HG03354 (cell line): ENCODE measurements around the gene NID2.

ENCODE experiments used
- ATAC-seq: cut with Tn5 transposase; IDR thresholded peaks from one replicate; pipeline ENCODE4 v1.9.1; 2021; ENCODE audit warnings: mild to moderate bottlenecking; ENCODE audit not compliant: unreplicated experiment, poor library complexity, severe bottlenecking

Gene NID2

DNA sequence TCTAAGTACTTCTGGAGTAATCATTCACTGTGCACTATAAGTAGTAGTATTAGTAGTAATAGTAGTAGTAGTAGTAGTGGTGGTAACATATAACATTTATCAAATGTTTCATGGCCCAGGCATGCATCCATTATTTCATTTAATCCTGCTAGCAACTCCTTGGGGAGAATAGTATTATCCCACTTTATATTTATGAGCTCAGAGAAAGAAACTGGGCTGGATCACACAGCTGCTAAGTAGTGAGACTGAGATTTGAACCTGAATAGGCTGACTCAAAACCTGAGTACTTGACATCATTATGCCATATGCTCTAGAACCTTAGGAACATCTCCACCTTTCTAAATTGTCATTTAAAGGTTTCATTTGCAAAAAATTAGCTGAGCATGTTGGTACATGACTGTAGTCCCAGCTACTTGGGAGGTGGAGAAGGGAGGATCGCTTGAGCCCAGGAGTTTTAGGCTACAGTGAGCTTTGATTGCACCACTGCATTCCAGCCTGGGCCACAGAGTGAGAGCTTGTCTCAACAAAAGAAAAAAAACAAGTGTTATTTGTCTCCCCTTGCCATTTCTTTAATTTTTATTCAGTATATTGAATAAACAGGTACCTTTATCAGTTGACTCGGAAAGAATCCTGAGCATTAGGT, 11.4 kb upstream of the NID2 start:
- ATAC-seq, result no peak

GRCh38 chr14:52079239-52079959, 10.5 kb upstream of the NID2 start:
- ATAC-seq, result no peak

GRCh38 chr14:52078721-52079120, 9.9 kb upstream of the NID2 start:
- no peak for ATAC-seq

- ATAC-seq, result no peak
Observed at GRCh38 chr14:52078095-52078531, 9.3 kb upstream of the NID2 start.

GRCh38 chr14:52077256-52077979, 8.6 kb upstream of the NID2 start:
- ATAC-seq, result no peak

DNA sequence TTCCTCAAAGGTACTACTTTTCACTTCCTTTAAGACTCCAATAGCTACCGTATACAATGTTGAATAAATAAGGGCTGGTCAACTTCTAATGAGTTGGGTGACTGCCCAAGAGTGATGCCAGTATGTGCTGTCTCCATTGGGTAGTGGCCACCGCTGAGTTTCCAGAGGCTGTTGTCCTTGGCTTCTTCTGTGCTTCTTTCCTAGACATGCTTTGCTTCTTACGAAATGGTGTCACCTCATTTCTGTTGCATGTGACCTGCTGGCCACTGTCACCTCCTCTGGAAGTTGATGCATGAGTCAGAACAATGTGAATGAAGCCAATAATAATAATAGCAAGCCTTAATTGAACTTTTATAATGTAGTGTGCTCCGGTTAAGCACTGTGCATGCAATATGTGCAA, 7.5 kb upstream of the NID2 start:
- ATAC-seq, result no peak

GRCh38 chr14:52075371-52075770, 6.5 kb upstream of the NID2 start:
- ATAC-seq, result no peak

GRCh38 chr14:52073251-52073650, 4.4 kb upstream of the NID2 start:
- no peak for ATAC-seq

GRCh38 chr14:52072266-52072780, 3.5 kb upstream of the NID2 start:
- ATAC-seq, result no peak

DNA sequence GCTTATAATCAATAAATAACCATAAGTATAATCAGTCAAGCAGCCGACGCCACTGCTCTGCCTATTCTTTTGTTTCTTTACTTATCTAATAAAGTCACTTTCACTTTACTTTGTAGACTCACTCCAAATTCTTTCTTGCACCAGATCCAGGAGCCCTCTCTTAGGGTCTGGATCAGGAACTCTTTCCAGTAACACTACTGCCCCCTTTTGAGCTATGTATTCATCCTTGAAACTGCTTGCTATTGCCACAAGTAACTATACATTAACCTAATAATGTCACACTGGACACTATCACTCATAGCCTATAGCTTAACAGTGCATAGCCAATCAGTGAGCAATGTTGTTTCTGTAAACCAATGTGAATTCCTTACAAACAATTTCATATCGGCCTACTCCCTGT, 2.8 kb upstream of the NID2 start:
- ATAC-seq, result no peak

GRCh38 chr14:52070051-52070431, 1.2 kb upstream of the NID2 start:
- ATAC-seq, result no peak

GRCh38 chr14:52069307-52070050, 620 bp upstream of the NID2 start:
- ATAC-seq, result no peak

DNA sequence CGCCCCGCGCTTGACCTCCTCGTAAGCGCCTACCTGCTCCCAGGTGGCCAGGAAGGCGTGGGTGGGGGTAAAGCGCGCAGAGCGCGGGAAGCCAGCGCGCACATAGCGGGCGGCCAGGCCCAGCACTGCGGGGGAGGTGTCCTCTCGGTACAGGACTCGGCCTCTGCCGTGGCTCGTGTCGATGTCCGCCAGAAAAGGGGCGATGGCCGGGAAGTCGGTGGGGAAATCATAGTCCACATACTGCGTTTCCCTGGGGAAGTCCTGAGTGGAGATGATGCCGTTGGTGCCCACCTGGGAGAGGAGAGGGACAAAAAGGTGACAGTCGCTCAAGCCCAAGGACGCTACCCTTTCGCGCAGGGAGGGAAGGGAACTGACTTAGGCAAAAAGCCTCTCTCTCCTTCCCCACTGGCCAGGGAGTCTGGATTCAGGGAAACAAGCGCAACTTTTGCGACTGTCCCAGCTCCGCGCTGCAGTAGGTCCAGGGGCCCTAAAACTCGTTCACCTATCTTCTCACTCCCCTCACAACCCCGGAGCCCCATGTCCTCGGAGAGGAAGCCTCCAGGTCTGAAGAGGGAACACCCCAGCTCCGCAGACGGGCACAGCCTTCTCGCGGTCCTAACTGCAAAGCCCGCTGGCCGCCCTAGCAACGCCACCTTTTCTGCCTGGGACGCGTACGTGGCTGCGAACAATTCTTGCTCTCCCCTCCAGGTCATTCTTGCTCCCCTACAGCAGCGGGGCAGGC, 815 bp downstream of the NID2 start:
- no peak for ATAC-seq

- no peak for ATAC-seq
Observed at GRCh38 chr14:52064174-52064573, 4.7 kb downstream of the NID2 start.

- no peak for ATAC-seq
Observed at GRCh38 chr14:52063052-52063462, 5.8 kb downstream of the NID2 start.

DNA sequence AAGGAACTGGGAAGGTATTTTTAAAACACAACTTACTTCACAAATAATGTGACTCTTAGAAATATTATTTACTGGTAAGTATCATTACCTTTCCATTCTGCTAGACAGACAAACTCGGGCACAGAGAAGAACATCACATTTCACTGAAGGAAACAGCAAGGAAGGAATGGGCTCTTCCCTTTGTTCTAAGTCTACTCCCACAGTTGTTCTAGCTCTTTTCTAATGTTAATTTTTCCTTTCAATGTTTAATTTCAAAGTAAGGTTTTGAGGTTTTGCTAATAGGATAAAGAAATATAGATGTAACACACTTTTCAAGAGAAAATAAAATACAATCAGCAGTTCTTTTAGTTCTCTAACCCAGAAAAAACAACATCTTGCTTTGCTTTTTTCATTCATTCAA, 7.0 kb downstream of the NID2 start:
- no peak for ATAC-seq

DNA sequence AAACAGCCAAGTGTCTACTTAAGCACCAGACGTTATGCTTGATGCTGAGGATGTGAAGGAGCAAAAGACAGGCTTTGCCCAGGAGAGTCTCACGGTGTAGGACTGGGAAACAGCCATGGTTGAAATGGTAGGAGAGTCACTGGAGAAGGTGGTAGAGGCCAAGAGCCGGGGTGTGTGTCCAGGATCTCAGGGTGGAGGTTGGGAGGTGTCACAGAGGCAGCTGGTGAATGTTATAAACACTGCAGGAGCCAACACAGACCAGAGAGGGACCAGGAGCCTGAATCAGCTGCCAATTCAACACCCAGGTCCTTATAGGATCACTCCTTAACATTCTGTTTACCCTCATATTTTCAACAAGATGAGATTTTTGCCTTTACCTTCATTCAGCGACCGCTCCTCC, 7.5 kb downstream of the NID2 start:
- ATAC-seq, result no peak

DNA sequence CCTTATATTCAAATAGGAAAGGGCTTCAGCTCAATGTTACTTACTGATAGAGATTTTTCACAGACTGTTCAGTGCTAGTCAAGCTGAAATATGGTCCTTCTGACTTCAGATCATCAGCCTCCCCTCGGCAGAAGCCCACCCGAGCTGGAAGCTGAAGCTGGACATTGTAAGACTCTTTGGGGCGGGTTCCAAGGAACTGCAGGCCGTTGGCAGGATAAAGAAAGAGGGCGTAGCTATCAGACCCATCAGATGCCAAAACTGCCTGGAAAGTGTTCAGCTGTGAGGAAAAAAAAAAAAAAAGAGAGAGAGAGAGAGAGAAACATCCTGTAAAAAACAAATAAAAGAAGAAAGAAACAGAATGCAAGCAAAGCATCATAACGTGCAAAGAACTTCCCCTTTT, 8.8 kb downstream of the NID2 start:
- no peak for ATAC-seq

DNA sequence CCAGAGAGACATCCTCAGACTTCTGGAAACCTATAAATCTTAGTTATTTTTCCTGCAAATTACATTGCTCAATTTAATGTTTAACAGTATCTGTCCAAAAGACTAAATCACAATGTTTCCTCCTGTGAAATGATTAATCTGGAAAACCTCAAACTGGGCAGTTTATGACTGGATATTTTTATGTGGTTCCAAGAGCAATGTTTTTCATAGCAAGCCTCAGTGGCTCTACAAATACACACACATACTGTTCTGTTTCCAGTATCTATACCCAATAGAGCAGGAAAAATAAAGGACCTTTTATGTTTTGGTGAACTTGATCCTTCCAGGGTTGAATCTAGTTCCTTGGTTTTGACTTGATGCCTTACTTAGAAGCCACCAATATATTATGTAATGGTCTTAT, 9.2 kb downstream of the NID2 start:
- no peak for ATAC-seq
